A673 (cell line): ENCODE results near the gene ECI2.

Source experiments
- CTCF ChIP-seq: fragments of 300-800, 200-600 bp; sonication (generic); conservative IDR thresholded peaks from 2 replicates; pipeline ENCODE4 v1.5.1; 2017; ENCODE audit warnings: low read depth, mild to moderate bottlenecking, antibody characterized with exemption, low read length, moderate library complexity, mixed read lengths
- EZH2 ChIP-seq: fragments of 200-600 bp; sonication (generic); IDR thresholded peaks from 2 replicates; pipeline ENCODE4 v1.6.1; 2017; ENCODE audit warnings: borderline replicate concordance, low read depth, mild to moderate bottlenecking, mixed read lengths, antibody characterized with exemption, low read length; ENCODE audit not compliant: poor library complexity, severe bottlenecking

- no peak for TF ChIP-seq CTCF
- no peak for TF ChIP-seq EZH2
Measured at GRCh38 chr6:4133941-4134838, 1.2 kb downstream of the ECI2 start.
